ENCODE results near the gene STIMATE. TPM values are rescaled to one million over a fixed set of nuclear protein-coding genes. Genes with fewer than 3 reads are reported as not detected.

STIMATE gene
- total RNA-seq, 2 donors from 2014 or later: 20.3 to 23.7 TPM

DNA sequence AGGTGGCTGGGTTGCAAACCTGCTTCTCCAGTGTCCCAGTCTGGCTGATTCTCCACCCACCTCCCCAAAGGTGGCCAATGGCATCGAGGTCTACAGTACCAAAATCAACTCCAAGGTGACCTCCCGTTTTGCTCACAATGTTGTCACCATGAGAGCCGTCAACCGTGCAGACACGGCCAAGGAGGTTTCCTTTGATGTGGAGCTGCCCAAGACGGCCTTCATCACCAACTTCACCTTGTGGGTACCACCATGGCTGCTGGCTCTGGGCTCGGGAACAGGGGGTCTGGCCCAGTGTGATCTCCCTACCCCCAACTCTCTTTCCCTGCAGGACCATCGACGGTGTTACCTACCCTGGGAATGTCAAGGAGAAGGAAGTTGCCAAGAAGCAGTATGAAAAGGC is 100.9 kb downstream of the STIMATE start:
- no peaks in the 10 kb centered on the region for H3K9me3 ChIP-seq (ENCODE audit: control insufficient read depth, low read length)
- no peak for DNase-seq
- no peaks in the 10 kb centered on the region for H3K27me3 ChIP-seq (ENCODE audit: control insufficient read depth, insufficient read depth, low read length, poor library complexity, severe bottlenecking)
- Mint-ChIP-seq H3K9me3 (no peaks in the 10 kb centered on the region), H3K27me3 (ENCODE audit: insufficient read depth) (no peaks in the 10 kb centered on the region), H3K27ac (no peak overlapping the region), H3K4me3 (no peak overlapping the region), H3K4me1 (no peaks in the 10 kb centered on the region), H3K36me3 (ENCODE audit: low read depth) (no peaks in the 10 kb centered on the region)
- H3K4me1 ChIP-seq (ENCODE audit: control insufficient read depth, insufficient read depth, low read length): no peaks in the 10 kb centered on the region
- no peak overlapping the region for H3K27ac ChIP-seq (ENCODE audit: low read depth, low read length)
- no peaks in the 10 kb centered on the region for H3K36me3 ChIP-seq (ENCODE audit: control insufficient read depth, insufficient read depth, low read length)
- WGBS, 2 experiments (ENCODE audit: insufficient coverage in 1 of 2, insufficient read length in 1 of 2): 91 to 94% methylated on average over 7 to 9 of the region's 9 CpGs
- H3K4me3 ChIP-seq (ENCODE audit: low read length): no peak overlapping the region
- H3K9ac ChIP-seq (ENCODE audit: extremely low read depth, low read length, poor library complexity, severe bottlenecking): no peak overlapping the region
- TF ChIP-seq, protein P1, sequence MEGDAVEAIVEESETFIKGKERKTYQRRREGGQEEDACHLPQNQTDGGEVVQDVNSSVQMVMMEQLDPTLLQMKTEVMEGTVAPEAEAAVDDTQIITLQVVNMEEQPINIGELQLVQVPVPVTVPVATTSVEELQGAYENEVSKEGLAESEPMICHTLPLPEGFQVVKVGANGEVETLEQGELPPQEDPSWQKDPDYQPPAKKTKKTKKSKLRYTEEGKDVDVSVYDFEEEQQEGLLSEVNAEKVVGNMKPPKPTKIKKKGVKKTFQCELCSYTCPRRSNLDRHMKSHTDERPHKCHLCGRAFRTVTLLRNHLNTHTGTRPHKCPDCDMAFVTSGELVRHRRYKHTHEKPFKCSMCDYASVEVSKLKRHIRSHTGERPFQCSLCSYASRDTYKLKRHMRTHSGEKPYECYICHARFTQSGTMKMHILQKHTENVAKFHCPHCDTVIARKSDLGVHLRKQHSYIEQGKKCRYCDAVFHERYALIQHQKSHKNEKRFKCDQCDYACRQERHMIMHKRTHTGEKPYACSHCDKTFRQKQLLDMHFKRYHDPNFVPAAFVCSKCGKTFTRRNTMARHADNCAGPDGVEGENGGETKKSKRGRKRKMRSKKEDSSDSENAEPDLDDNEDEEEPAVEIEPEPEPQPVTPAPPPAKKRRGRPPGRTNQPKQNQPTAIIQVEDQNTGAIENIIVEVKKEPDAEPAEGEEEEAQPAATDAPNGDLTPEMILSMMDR (conservative IDR thresholded peaks at IDR 0.05): no peak

DNA sequence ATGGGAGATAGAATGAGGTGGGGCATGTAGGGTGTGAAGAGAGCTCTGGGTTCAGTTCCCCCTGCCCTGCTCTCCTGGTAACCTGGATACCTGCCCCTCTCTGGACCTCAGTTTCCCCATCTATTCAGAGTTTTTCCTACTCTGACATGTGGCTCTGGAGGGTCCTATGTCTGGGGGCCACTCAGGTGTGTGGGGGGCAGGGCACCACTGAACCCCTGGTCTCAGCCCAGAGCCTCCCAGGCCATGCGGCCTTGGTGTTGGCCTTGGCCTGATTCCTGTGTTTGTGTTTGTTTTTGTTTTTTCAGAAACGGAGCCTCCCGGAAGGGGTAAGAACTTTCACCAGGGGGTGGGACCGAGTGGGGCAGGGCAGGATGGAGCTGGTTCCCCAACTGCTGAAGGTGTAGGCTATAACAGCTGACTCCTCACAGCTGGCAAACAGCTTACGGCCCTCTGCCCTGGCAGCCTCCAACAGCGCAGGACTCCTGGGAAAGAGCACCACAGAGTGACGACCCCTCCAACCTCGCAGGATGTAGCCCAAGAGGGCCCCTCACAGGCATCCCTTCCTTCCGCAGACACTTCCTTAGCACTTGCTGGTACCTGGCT is 101.9 kb downstream of the STIMATE start:
- Histone ChIP-seq H3K27ac (ENCODE audit: low read depth, low read length) (no peak overlapping the region), H3K9me3 (ENCODE audit: control insufficient read depth, low read length) (no peaks in the 10 kb centered on the region), H3K27me3 (ENCODE audit: control insufficient read depth, insufficient read depth, low read length, poor library complexity, severe bottlenecking) (no peaks in the 10 kb centered on the region), H3K4me1 (ENCODE audit: control insufficient read depth, insufficient read depth, low read length) (no peaks in the 10 kb centered on the region), H3K36me3 (ENCODE audit: control insufficient read depth, insufficient read depth, low read length) (no peaks in the 10 kb centered on the region), H3K4me3 (ENCODE audit: low read length) (no peak overlapping the region), H3K9ac (ENCODE audit: extremely low read depth, low read length, poor library complexity, severe bottlenecking) (no peak overlapping the region)
- H3K27me3 Mint-ChIP-seq (ENCODE audit: insufficient read depth): no peaks in the 10 kb centered on the region
- TF ChIP-seq, protein P1 (conservative IDR thresholded peaks at IDR 0.05): no peak
- H3K36me3 Mint-ChIP-seq (ENCODE audit: low read depth): no peaks in the 10 kb centered on the region
- no peaks in the 10 kb centered on the region for H3K9me3 Mint-ChIP-seq
- H3K4me1 Mint-ChIP-seq: no peaks in the 10 kb centered on the region
- H3K4me3 Mint-ChIP-seq: no peak overlapping the region
- H3K27ac Mint-ChIP-seq: no peak overlapping the region
- WGBS, 2 experiments (ENCODE audit: insufficient coverage in 1 of 2, insufficient read length in 1 of 2): 91 to 100% methylated on average over 3 to 9 of the region's 9 CpGs
- DNase-seq: no peak

DNA sequence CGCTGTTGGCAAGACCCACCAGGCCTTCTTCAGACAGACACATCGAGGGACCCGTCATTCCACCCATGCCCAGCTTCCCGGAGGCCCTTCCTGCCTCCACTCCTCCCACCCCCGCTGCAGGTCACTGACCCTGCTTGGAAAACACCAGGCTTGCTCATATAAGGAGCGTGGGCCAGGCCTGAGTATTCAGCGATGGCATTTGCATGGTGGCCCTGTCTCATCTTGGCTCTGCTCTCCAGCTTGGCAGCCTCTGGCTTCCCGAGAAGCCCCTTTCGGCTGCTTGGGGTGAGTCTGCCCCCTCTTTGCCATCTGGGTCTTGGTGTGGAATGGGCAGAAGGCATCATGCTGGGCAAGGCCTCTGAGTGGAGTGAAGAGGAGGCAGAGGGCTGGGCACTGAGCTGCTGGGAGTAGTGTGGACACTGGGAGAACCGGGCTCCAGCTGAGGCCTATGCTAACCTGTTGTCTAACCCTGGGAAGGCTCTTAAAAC is 102.7 kb downstream of the STIMATE start, which contains the start of gene ITIH3:
TSS of gene ITIH3 (plus strand) at position 185 of the 488 bp plus-strand sequence. CDS start at position 193, 8 bp downstream.
- Histone ChIP-seq H3K4me3 (ENCODE audit: low read length) (no peak within 1 kb of the TSS), H3K27me3 (ENCODE audit: control insufficient read depth, insufficient read depth, low read length, poor library complexity, severe bottlenecking) (no peaks in the 10 kb centered on the region), H3K36me3 (ENCODE audit: control insufficient read depth, insufficient read depth, low read length) (no peaks in the 10 kb centered on the region), H3K9me3 (ENCODE audit: control insufficient read depth, low read length) (no peaks in the 10 kb centered on the region), H3K4me1 (ENCODE audit: control insufficient read depth, insufficient read depth, low read length) (no peaks in the 10 kb centered on the region), H3K27ac (ENCODE audit: low read depth, low read length) (peak within 1 kb of the TSS; percentile 24), H3K9ac (ENCODE audit: extremely low read depth, low read length, poor library complexity, severe bottlenecking) (no peak within 1 kb of the TSS)
- TF ChIP-seq, protein P1 (conservative IDR thresholded peaks at IDR 0.05): no peak
- H3K27ac Mint-ChIP-seq: no peak within 1 kb of the TSS
- H3K4me3 Mint-ChIP-seq: no peak within 1 kb of the TSS
- no peaks in the 10 kb centered on the region for H3K36me3 Mint-ChIP-seq (ENCODE audit: low read depth)
- H3K9me3 Mint-ChIP-seq: no peaks in the 10 kb centered on the region
- H3K4me1 Mint-ChIP-seq: no peaks in the 10 kb centered on the region
- 84 to 89% methylated on average over 7 to 10 of the region's 10 CpGs for WGBS, 2 experiments (ENCODE audit: insufficient coverage in 1 of 2, insufficient read length in 1 of 2)
- H3K27me3 Mint-ChIP-seq (ENCODE audit: insufficient read depth): no peaks in the 10 kb centered on the region
- DNase-seq: no peak
